HepG2 (cell line): ENCODE measurements around the gene NDUFB6. TPM values are rescaled to one million over a fixed set of nuclear protein-coding genes. Genes with fewer than 3 reads are reported as not detected.

ENCODE experiments used
- CREB3 ChIP-seq: sonication (generic); formaldehyde crosslinking; IDR thresholded peaks from 2 replicates; pipeline ENCODE4 v1.5.0; 2020; ENCODE audit warnings: missing genetic modification reagents
- ELF3 ChIP-seq: IDR thresholded peaks from 2 replicates; pipeline ENCODE4 v1.6.1; 2016; ENCODE audit warnings: missing genetic modification reagents, missing compliant biosample characterization
- HMGXB3 ChIP-seq: sonication (generic); formaldehyde crosslinking; IDR thresholded peaks from 2 replicates; pipeline ENCODE4 v1.4.0; 2020; ENCODE audit warnings: missing genetic modification reagents, borderline replicate concordance
- JDP2 ChIP-seq: sonication (generic); formaldehyde crosslinking; IDR thresholded peaks from 2 replicates; pipeline ENCODE4 v1.8.1; 2022; ENCODE audit warnings: missing genetic modification reagents, borderline replicate concordance
- MTA3 ChIP-seq: sonication (generic); formaldehyde crosslinking; IDR thresholded peaks from 2 replicates; pipeline ENCODE4 v1.4.0; 2020; ENCODE audit warnings: missing genetic modification reagents
- NFATC3 ChIP-seq: sonication (generic); formaldehyde crosslinking; IDR thresholded peaks from 2 replicates; pipeline ENCODE4 v1.5.1; 2020; ENCODE audit warnings: mild to moderate bottlenecking, missing genetic modification reagents
- SRF ChIP-seq: IDR thresholded peaks from 2 replicates; pipeline ENCODE4 v1.6.1; 2011; ENCODE audit warnings: mild to moderate bottlenecking, low read depth, low read length, moderate library complexity
- TIGD3 ChIP-seq: sonication (generic); formaldehyde crosslinking; IDR thresholded peaks from 2 replicates; pipeline ENCODE4 v1.5.1; 2020; ENCODE audit warnings: mild to moderate bottlenecking, missing genetic modification reagents, borderline replicate concordance
- TP53 ChIP-seq: sonication (generic); formaldehyde crosslinking; conservative IDR thresholded peaks from 2 replicates; pipeline ENCODE4 v1.4.0; 2020; ENCODE audit warnings: missing genetic modification reagents
- ZBTB7A ChIP-seq: sonication (generic); formaldehyde crosslinking; IDR thresholded peaks from 2 replicates; pipeline ENCODE4 v1.8.0; 2022; ENCODE audit warnings: mild to moderate bottlenecking, missing genetic modification reagents
- ZNF143 ChIP-seq: sonication (generic); formaldehyde crosslinking; IDR thresholded peaks from 2 replicates; pipeline ENCODE4 v1.4.0; 2020; ENCODE audit warnings: missing genetic modification reagents
- ZNF251 ChIP-seq: sonication (generic); formaldehyde crosslinking; IDR thresholded peaks from 2 replicates; pipeline ENCODE4 v1.9.0; 2021; ENCODE audit warnings: mild to moderate bottlenecking, missing genetic modification reagents
- ZNF274 ChIP-seq: sonication (generic); formaldehyde crosslinking; IDR thresholded peaks from 2 replicates; pipeline ENCODE4 v1.5.1; 2020; ENCODE audit warnings: mild to moderate bottlenecking, missing genetic modification reagents
- ZNF564 ChIP-seq: sonication (generic); formaldehyde crosslinking; IDR thresholded peaks from 2 replicates; pipeline ENCODE4 v1.8.1; 2023; ENCODE audit warnings: mild to moderate bottlenecking, missing genetic modification reagents
- ZNF614 ChIP-seq: IDR thresholded peaks from 2 replicates; pipeline ENCODE4 v1.6.1; 2018; ENCODE audit warnings: missing biosample characterization, missing genetic modification reagents, inconsistent platforms, borderline replicate concordance
- ZNF75D ChIP-seq: sonication (generic); formaldehyde crosslinking; IDR thresholded peaks from 2 replicates; pipeline ENCODE4 v1.8.1; 2023; ENCODE audit warnings: missing genetic modification reagents, mild to moderate bottlenecking, borderline replicate concordance
- ZSCAN9 ChIP-seq: IDR thresholded peaks from 2 replicates; pipeline ENCODE4 v1.6.1; 2016; ENCODE audit warnings: borderline replicate concordance
- polyA plus RNA-seq, 8 experiments: library from polyadenylated mRNA; depleted of rRNA in 3 of 8; stranded (reverse) in 7 of 8; unstranded in 1 of 8; fragments of >200 nt; fragmentation: Illumina TruSeq in 4 of 8; extraction: Trizol in 4 of 8; gene quantifications; 2 replicates each; pipeline versions ENCODE4 v1.2.1 to v1.2.3, GENCODE V29; 2011 to 2016; ENCODE audit warnings: low read depth in 4 of 8, missing spikeins in 1 of 8, mixed read lengths in 1 of 8; ENCODE audit not compliant: insufficient read depth in 1 of 8
- total RNA-seq, 5 experiments: library from RNA; depleted of rRNA; stranded (reverse); fragments of >200 nt; fragmentation: Illumina TruSeq; extraction: Trizol; gene quantifications; 2 replicates each; pipeline ENCODE4 v1.2.3, GENCODE V29; 2016; ENCODE audit warnings: low read depth in 1 of 5
- TF ChIP-seq, protein P1 (sequence below): sonication (generic); formaldehyde crosslinking; IDR thresholded peaks from 2 replicates; pipeline ENCODE4 v1.4.0; 2020; ENCODE audit warnings: mild to moderate bottlenecking, missing genetic modification reagents
- TF ChIP-seq, protein P2 (sequence below): sonication (generic); formaldehyde crosslinking; IDR thresholded peaks from 2 replicates; pipeline ENCODE4 v1.4.0; 2020; ENCODE audit warnings: missing genetic modification reagents, low read depth, mild to moderate bottlenecking, borderline replicate concordance

NDUFB6 gene
- total and polyA plus RNA-seq, 2 of the 13 experiments (the other 11 are each of a cell fraction or from before 2014, with no cell fraction given), result 31.2 to 81.9 TPM

GRCh38 chr9:32552172-32552872, 20.6 kb downstream of the NDUFB6 start, which contains the start of the genes SMIM27 and TOPORS (continued):
- TF ChIP-seq TIGD3 (CRISPR knock-in tag) (peak; percentile 61; the same call in 1 of the 2 replicates), NFATC3 (no peak), ZNF614 (CRISPR knock-in tag) (no peak), JDP2 (CRISPR knock-in tag) (no peak), TP53 (CRISPR knock-in tag) (no peak), ZNF251 (CRISPR knock-in tag) (no peak), ELF3 (peak; percentile 65), HMGXB3 (0 out of 2 replicates have a peak, but pooled peaks have one; percentile 68), SRF (no peak), CREB3 (CRISPR knock-in tag) (no peak), ZNF75D (CRISPR knock-in tag) (no peak), ZNF274 (peak; percentile 65; the same call in 1 of the 2 replicates), MTA3 (no peak), ZSCAN9 (peak; percentile 83; the same call in 1 of the 2 replicates), ZNF564 (peak; percentile 81; the same call in 1 of the 2 replicates), ZBTB7A (CRISPR knock-in tag) (no peak), ZNF143 (CRISPR knock-in tag) (no peak)
- TF ChIP-seq, protein P1, sequence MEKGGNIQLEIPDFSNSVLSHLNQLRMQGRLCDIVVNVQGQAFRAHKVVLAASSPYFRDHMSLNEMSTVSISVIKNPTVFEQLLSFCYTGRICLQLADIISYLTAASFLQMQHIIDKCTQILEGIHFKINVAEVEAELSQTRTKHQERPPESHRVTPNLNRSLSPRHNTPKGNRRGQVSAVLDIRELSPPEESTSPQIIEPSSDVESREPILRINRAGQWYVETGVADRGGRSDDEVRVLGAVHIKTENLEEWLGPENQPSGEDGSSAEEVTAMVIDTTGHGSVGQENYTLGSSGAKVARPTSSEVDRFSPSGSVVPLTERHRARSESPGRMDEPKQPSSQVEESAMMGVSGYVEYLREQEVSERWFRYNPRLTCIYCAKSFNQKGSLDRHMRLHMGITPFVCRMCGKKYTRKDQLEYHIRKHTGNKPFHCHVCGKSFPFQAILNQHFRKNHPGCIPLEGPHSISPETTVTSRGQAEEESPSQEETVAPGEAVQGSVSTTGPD (CRISPR knock-in tag), result no peak
- TF ChIP-seq, protein P2, sequence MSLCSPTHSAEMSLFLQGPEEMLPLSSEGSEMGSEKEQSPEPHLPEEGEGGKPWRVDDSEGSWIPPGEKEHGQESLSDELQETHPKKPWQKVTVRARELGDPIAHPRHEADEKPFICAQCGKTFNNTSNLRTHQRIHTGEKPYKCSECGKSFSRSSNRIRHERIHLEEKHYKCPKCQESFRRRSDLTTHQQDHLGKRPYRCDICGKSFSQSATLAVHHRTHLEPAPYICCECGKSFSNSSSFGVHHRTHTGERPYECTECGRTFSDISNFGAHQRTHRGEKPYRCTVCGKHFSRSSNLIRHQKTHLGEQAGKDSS (CRISPR knock-in tag), result peak; percentile 54; the same call in 1 of the 2 replicates
